Measurements from ENCODE around the gene KLF9.

DNA sequence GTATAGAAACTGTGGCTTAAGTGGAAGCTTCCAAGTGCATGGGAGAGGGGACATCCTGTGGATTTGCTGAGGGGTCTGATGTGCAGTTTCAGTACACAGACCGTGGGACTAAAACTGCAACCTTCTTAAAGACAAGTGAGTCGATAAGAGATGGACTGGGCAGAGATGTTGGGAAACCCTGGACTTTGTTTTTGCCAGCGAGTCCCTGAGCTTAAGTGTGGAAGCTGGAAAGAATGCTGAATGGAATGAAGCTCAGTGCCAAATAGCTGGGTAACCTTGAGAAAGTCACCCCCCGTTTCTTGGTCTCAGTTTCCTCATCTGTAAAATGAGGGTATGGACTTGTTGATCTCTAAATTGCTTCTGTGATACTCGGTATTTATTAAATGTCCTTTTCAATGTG is 37.3 kb upstream of the KLF9 start:
- TF ChIP-seq, protein P1, sequence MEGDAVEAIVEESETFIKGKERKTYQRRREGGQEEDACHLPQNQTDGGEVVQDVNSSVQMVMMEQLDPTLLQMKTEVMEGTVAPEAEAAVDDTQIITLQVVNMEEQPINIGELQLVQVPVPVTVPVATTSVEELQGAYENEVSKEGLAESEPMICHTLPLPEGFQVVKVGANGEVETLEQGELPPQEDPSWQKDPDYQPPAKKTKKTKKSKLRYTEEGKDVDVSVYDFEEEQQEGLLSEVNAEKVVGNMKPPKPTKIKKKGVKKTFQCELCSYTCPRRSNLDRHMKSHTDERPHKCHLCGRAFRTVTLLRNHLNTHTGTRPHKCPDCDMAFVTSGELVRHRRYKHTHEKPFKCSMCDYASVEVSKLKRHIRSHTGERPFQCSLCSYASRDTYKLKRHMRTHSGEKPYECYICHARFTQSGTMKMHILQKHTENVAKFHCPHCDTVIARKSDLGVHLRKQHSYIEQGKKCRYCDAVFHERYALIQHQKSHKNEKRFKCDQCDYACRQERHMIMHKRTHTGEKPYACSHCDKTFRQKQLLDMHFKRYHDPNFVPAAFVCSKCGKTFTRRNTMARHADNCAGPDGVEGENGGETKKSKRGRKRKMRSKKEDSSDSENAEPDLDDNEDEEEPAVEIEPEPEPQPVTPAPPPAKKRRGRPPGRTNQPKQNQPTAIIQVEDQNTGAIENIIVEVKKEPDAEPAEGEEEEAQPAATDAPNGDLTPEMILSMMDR (IDR thresholded peaks at IDR 0.05): no peak
- no peak for TF ChIP-seq EP300 (IDR thresholded peaks at IDR 0.05)

All from ovary (tissue), 3 donors.